ENCODE data around the gene ACTL6A.
"Not testable (repeated sequence)": the region's sequence is repeated elsewhere in the genome, so short reads cannot be mapped to it uniquely, and the experiment has no call there.

ACTL6A gene

GRCh38 chr3:179562591-179563270, at the start of gene ACTL6A:
Gene ACTL6A (plus strand): TSS chr3:179562926. CDS start chr3:179563093, 167 bp downstream.
- H3K9me3 ChIP-seq (ENCODE audit: control insufficient read depth in 2 of 2, low read length in 2 of 2), result no peaks in the 10 kb centered on the region
- H3K27ac ChIP-seq (ENCODE audit: low read length), result peak within 1 kb of the TSS; percentile 37
- H3K27me3 ChIP-seq (ENCODE audit: control insufficient read depth in 1 of 2, insufficient read depth in 2 of 2, low read length in 2 of 2), result no peaks in the 10 kb centered on the region
- peaks cover 8% of the 10 kb centered on the region for H3K4me1 ChIP-seq (ENCODE audit: control insufficient read depth, insufficient read depth, low read length)
- peak within 1 kb of the TSS; percentile 92 to 96 for H3K4me3 ChIP-seq (ENCODE audit: low read length in 2 of 2)
- H3K9ac ChIP-seq (ENCODE audit: low read length in 2 of 2), result peak within 1 kb of the TSS; percentile 78 to 82
- H3K36me3 ChIP-seq (ENCODE audit: control insufficient read depth in 2 of 2, insufficient read depth in 2 of 2, low read length in 2 of 2), result no peaks in the 10 kb centered on the region

GRCh38 chr3:179513862-179514261, 48.9 kb upstream of the ACTL6A start:
- H3K27me3 ChIP-seq (ENCODE audit: control insufficient read depth in 1 of 2, insufficient read depth in 2 of 2, low read length in 2 of 2), result no peaks in the 10 kb centered on the region
- no peak overlapping the region for H3K27ac ChIP-seq (ENCODE audit: low read length)
- no peak overlapping the region for H3K4me3 ChIP-seq (ENCODE audit: low read length in 2 of 2)
- no peaks in the 10 kb centered on the region for H3K4me1 ChIP-seq (ENCODE audit: control insufficient read depth, insufficient read depth, low read length)
- H3K9ac ChIP-seq (ENCODE audit: low read length in 2 of 2), result no peak overlapping the region
- peaks cover 0 to 3% of the 10 kb centered on the region in 2 donors for H3K9me3 ChIP-seq (ENCODE audit: control insufficient read depth in 2 of 2, low read length in 2 of 2)
- H3K36me3 ChIP-seq (ENCODE audit: control insufficient read depth in 2 of 2, insufficient read depth in 2 of 2, low read length in 2 of 2), result no peaks in the 10 kb centered on the region

- not testable (repeated sequence) for H3K4me3 ChIP-seq (ENCODE audit: low read length in 2 of 2); H3K27ac ChIP-seq (ENCODE audit: low read length); H3K9ac ChIP-seq (ENCODE audit: low read length in 2 of 2); H3K4me1 ChIP-seq (ENCODE audit: control insufficient read depth, insufficient read depth, low read length); H3K27me3 ChIP-seq (ENCODE audit: control insufficient read depth in 1 of 2, insufficient read depth in 2 of 2, low read length in 2 of 2); H3K36me3 ChIP-seq (ENCODE audit: control insufficient read depth in 2 of 2, insufficient read depth in 2 of 2, low read length in 2 of 2); H3K9me3 ChIP-seq (ENCODE audit: control insufficient read depth in 2 of 2, low read length in 2 of 2)
Observed at GRCh38 chr3:179516461-179517251, 46.1 kb upstream of the ACTL6A start.

- Histone ChIP-seq H3K4me1 (ENCODE audit: control insufficient read depth, insufficient read depth, low read length) (peaks cover 10% of the 10 kb centered on the region), H3K4me3 (ENCODE audit: low read length in 2 of 2) (peak overlapping the region in 1 of 2 donors; percentile 23), H3K9ac (ENCODE audit: low read length in 2 of 2) (peak overlapping the region; percentile 37 to 51), H3K27me3 (ENCODE audit: control insufficient read depth in 1 of 2, insufficient read depth in 2 of 2, low read length in 2 of 2) (no peaks in the 10 kb centered on the region), H3K9me3 (ENCODE audit: control insufficient read depth in 2 of 2, low read length in 2 of 2) (no peaks in the 10 kb centered on the region), H3K27ac (ENCODE audit: low read length) (peak overlapping the region; percentile 37), H3K36me3 (ENCODE audit: control insufficient read depth in 2 of 2, insufficient read depth in 2 of 2, low read length in 2 of 2) (no peaks in the 10 kb centered on the region)
Observed at GRCh38 chr3:179526482-179526881, 36.2 kb upstream of the ACTL6A start.

- H3K36me3 ChIP-seq (ENCODE audit: control insufficient read depth in 2 of 2, insufficient read depth in 2 of 2, low read length in 2 of 2), result no peaks in the 10 kb centered on the region
- peak overlapping the region; percentile 23 to 30 for H3K4me3 ChIP-seq (ENCODE audit: low read length in 2 of 2)
- peak overlapping the region; percentile 37 to 51 for H3K9ac ChIP-seq (ENCODE audit: low read length in 2 of 2)
- peak overlapping the region; percentile 37 for H3K27ac ChIP-seq (ENCODE audit: low read length)
- peaks cover 10% of the 10 kb centered on the region for H3K4me1 ChIP-seq (ENCODE audit: control insufficient read depth, insufficient read depth, low read length)
- H3K27me3 ChIP-seq (ENCODE audit: control insufficient read depth in 1 of 2, insufficient read depth in 2 of 2, low read length in 2 of 2), result no peaks in the 10 kb centered on the region
- no peaks in the 10 kb centered on the region for H3K9me3 ChIP-seq (ENCODE audit: control insufficient read depth in 2 of 2, low read length in 2 of 2)
Observed at GRCh38 chr3:179526989-179527391, 35.7 kb upstream of the ACTL6A start.

GRCh38 chr3:179528772-179529171, 34.0 kb upstream of the ACTL6A start:
- H3K36me3 ChIP-seq (ENCODE audit: control insufficient read depth in 2 of 2, insufficient read depth in 2 of 2, low read length in 2 of 2), result no peaks in the 10 kb centered on the region
- H3K27ac ChIP-seq (ENCODE audit: low read length), result no peak overlapping the region
- peaks cover 10% of the 10 kb centered on the region for H3K4me1 ChIP-seq (ENCODE audit: control insufficient read depth, insufficient read depth, low read length)
- H3K9me3 ChIP-seq (ENCODE audit: control insufficient read depth in 2 of 2, low read length in 2 of 2), result no peaks in the 10 kb centered on the region
- H3K9ac ChIP-seq (ENCODE audit: low read length in 2 of 2), result no peak overlapping the region
- H3K27me3 ChIP-seq (ENCODE audit: control insufficient read depth in 1 of 2, insufficient read depth in 2 of 2, low read length in 2 of 2), result no peaks in the 10 kb centered on the region
- no peak overlapping the region for H3K4me3 ChIP-seq (ENCODE audit: low read length in 2 of 2)

GRCh38 chr3:179531576-179531975, 31.1 kb upstream of the ACTL6A start:
- no peak overlapping the region for H3K4me3 ChIP-seq (ENCODE audit: low read length in 2 of 2)
- H3K36me3 ChIP-seq (ENCODE audit: control insufficient read depth in 2 of 2, insufficient read depth in 2 of 2, low read length in 2 of 2), result no peaks in the 10 kb centered on the region
- H3K9me3 ChIP-seq (ENCODE audit: control insufficient read depth in 2 of 2, low read length in 2 of 2), result no peaks in the 10 kb centered on the region
- H3K9ac ChIP-seq (ENCODE audit: low read length in 2 of 2), result no peak overlapping the region
- H3K4me1 ChIP-seq (ENCODE audit: control insufficient read depth, insufficient read depth, low read length), result peaks cover 3% of the 10 kb centered on the region
- no peaks in the 10 kb centered on the region for H3K27me3 ChIP-seq (ENCODE audit: control insufficient read depth in 1 of 2, insufficient read depth in 2 of 2, low read length in 2 of 2)
- H3K27ac ChIP-seq (ENCODE audit: low read length), result no peak overlapping the region

GRCh38 chr3:179533274-179533673, 29.5 kb upstream of the ACTL6A start:
- H3K27me3 ChIP-seq (ENCODE audit: control insufficient read depth in 1 of 2, insufficient read depth in 2 of 2, low read length in 2 of 2), result no peaks in the 10 kb centered on the region
- H3K36me3 ChIP-seq (ENCODE audit: control insufficient read depth in 2 of 2, insufficient read depth in 2 of 2, low read length in 2 of 2), result no peaks in the 10 kb centered on the region
- H3K4me1 ChIP-seq (ENCODE audit: control insufficient read depth, insufficient read depth, low read length), result no peaks in the 10 kb centered on the region
- H3K4me3 ChIP-seq (ENCODE audit: low read length in 2 of 2), result no peak overlapping the region
- no peak overlapping the region for H3K27ac ChIP-seq (ENCODE audit: low read length)
- no peak overlapping the region for H3K9ac ChIP-seq (ENCODE audit: low read length in 2 of 2)
- no peaks in the 10 kb centered on the region for H3K9me3 ChIP-seq (ENCODE audit: control insufficient read depth in 2 of 2, low read length in 2 of 2)

GRCh38 chr3:179536256-179536655, 26.5 kb upstream of the ACTL6A start:
- no peak overlapping the region for H3K4me3 ChIP-seq (ENCODE audit: low read length in 2 of 2)

GRCh38 chr3:179541094-179541493, 21.6 kb upstream of the ACTL6A start:
- Histone ChIP-seq H3K4me3 (ENCODE audit: low read length in 2 of 2) (no peak overlapping the region), H3K9me3 (ENCODE audit: control insufficient read depth in 2 of 2, low read length in 2 of 2) (no peaks in the 10 kb centered on the region), H3K27me3 (ENCODE audit: control insufficient read depth in 1 of 2, insufficient read depth in 2 of 2, low read length in 2 of 2) (no peaks in the 10 kb centered on the region), H3K9ac (ENCODE audit: low read length in 2 of 2) (no peak overlapping the region), H3K4me1 (ENCODE audit: control insufficient read depth, insufficient read depth, low read length) (no peaks in the 10 kb centered on the region), H3K36me3 (ENCODE audit: control insufficient read depth in 2 of 2, insufficient read depth in 2 of 2, low read length in 2 of 2) (no peaks in the 10 kb centered on the region), H3K27ac (ENCODE audit: low read length) (no peak overlapping the region)

More at GRCh38 chr3:179536256-179536655, 26.5 kb upstream of the ACTL6A start:
- Histone ChIP-seq H3K27ac (ENCODE audit: low read length) (no peak overlapping the region), H3K36me3 (ENCODE audit: control insufficient read depth in 2 of 2, insufficient read depth in 2 of 2, low read length in 2 of 2) (no peaks in the 10 kb centered on the region), H3K4me1 (ENCODE audit: control insufficient read depth, insufficient read depth, low read length) (no peaks in the 10 kb centered on the region), H3K9ac (ENCODE audit: low read length in 2 of 2) (no peak overlapping the region), H3K27me3 (ENCODE audit: control insufficient read depth in 1 of 2, insufficient read depth in 2 of 2, low read length in 2 of 2) (no peaks in the 10 kb centered on the region), H3K9me3 (ENCODE audit: control insufficient read depth in 2 of 2, low read length in 2 of 2) (no peaks in the 10 kb centered on the region)

- Histone ChIP-seq H3K27me3 (ENCODE audit: control insufficient read depth in 1 of 2, insufficient read depth in 2 of 2, low read length in 2 of 2) (no peaks in the 10 kb centered on the region), H3K4me3 (ENCODE audit: low read length in 2 of 2) (no peak overlapping the region), H3K9me3 (ENCODE audit: control insufficient read depth in 2 of 2, low read length in 2 of 2) (no peaks in the 10 kb centered on the region), H3K36me3 (ENCODE audit: control insufficient read depth in 2 of 2, insufficient read depth in 2 of 2, low read length in 2 of 2) (no peaks in the 10 kb centered on the region), H3K27ac (ENCODE audit: low read length) (no peak overlapping the region), H3K4me1 (ENCODE audit: control insufficient read depth, insufficient read depth, low read length) (no peaks in the 10 kb centered on the region), H3K9ac (ENCODE audit: low read length in 2 of 2) (no peak overlapping the region)
Observed at GRCh38 chr3:179541596-179541995, 21.1 kb upstream of the ACTL6A start.
